Stimulated activated CD4-positive, alpha-beta T cell treated with anti-CD3 and anti-CD28 coated beads, TNF-alpha, amount 100 ng/mL, for 24 hours (primary cell): ENCODE measurements around the gene MND1.
"Not testable (repeated sequence)": the region's sequence is repeated elsewhere in the genome, so short reads cannot be mapped to it uniquely, and the experiment has no call there.

Experiments
- DNase-seq, 3 experiments: peaks; one replicate each; pipeline ENCODE4 v3.0.0-alpha.2; 2020; ENCODE audit warnings: low read depth in 3 of 3

The MND1 gene

DNA sequence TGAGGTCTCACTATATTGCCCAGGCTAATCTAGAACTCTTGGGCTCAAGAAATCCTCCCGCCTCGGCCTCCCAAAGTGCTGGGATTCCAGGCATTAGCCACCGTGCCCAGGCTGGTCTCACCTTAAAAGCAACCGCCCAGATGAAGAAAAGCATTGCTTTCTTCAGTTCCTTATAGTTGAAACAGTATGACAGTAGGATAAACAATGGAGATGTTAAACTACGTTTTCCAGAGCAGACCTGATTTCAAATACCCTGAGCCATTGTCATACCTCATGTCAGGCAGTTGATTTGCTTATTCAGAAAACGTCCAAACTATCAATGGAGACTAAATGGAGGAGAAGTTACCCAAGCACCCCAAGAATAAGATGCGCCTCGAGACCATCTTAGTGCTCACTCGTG is 95.3 kb downstream of the MND1 start:
- no peak for DNase-seq

- DNase-seq: no peak
Observed at GRCh38 chr4:153440475-153440874, 96.0 kb downstream of the MND1 start.

GRCh38 chr4:153447175-153447905 is 102.9 kb downstream of the MND1 start:
- DNase-seq: no peak

DNA sequence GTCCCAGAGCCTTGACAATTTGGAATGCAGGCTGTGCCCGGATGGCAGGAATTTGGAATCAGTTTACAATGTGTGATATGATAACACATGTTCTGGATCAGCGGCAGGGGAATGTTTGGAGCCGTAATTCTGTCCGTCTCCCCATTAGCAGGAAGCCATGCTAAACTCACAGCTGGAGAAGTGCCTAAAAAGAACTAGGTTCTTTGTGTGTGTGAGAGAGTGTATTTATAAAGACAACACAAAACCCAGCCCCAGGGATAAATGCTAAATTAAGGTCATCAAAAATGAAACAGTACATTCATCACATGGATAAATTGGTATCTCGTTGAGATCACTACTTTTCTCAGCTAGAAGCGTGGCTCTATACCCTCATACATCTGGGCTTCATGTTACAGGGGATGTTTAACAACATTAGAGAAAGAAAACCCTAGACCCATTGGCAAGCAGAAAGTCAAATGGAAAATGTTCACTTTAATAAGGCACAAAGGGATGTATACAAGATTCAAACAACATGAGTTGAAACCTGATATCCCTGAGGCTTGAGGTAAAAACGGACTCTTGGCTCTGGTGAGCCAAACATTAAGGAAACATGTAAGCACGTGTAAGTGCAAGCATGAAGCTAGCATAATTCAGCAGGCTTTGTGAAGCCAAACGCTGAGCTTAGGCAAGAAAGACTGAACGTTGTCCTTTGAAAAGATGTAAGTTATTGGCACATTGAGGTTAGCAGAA is 103.7 kb downstream of the MND1 start:
- DNase-seq: no peak

DNA sequence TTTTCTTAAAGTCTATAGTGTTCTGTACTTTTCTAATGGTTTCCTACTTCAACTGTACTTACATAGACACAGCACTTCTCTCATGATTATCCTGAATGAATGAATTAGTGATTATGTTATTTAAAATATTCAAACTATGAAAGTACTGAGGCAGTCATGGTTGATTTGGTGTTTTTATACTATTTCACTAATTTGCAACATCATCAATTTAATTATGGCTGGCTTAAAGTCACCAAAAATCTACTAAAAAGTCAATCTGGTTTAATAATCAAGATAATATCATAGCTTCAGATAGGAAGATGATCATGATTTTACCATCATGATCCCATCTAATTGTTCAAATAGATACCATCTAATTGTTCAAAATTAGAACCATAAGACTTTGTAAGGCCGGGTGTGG is 104.8 kb downstream of the MND1 start:
- no peak for DNase-seq

- no peak for DNase-seq
Observed at GRCh38 chr4:153450544-153450917, 106.0 kb downstream of the MND1 start.

- not testable (repeated sequence) for DNase-seq
Observed at GRCh38 chr4:153451145-153451544, 106.7 kb downstream of the MND1 start.

GRCh38 chr4:153451911-153452657 is 107.6 kb downstream of the MND1 start:
- DNase-seq: no peak

DNA sequence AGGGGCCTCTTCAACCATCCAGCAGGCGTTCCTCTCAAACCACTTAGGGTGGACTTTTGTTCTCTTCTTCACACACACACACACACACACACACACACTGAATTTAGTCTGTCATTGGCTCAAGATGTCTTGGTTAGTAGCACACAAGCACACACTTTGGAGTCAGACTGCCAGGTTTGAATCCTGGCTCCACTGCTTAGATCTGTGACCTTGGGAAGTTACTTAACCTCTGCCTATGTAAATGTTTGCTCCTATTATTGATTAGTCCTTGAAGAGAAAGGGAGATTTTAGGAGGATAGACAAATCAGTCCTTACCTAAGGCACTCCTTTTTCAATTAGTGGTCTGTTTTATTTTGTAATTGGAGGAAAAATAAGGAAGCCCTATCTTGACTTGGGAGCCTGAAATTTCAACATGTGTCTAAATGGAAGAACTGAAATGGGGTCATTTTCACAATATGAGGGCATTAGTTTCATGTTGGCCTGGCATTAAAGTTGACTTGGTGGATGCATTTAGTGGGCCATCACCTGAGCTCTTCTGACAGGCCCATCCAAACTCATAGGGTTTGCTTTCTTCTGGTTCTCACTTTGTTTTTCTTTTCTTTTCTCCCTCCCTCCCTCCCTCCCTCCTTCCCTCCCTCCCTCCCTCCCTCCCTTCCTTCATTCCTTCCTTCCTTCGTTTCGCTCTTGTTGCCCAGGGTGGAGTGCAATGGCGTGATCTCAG is 108.3 kb downstream of the MND1 start:
- DNase-seq: no peak

DNA sequence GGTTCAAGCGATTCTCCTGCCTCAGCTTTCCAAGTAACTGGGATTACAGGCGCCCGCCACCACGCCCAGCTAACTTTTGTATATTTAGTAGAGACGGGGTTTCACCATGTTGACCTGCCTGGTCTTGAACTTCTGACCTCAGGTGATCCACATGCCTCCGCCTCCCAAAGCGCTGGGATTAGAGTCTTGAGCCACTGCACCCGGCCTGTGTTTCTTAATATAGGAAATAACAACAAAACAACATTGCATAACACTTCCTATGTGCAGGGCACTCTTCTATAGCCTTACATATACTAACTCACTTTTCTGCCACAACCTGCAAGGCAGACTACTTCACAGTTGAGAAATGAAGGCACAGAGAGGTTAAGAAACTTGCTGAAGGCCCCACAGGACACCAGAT is 108.9 kb downstream of the MND1 start:
- DNase-seq: no peak

- no peak for DNase-seq
Observed at GRCh38 chr4:153458969-153459368, 114.5 kb downstream of the MND1 start.

DNA sequence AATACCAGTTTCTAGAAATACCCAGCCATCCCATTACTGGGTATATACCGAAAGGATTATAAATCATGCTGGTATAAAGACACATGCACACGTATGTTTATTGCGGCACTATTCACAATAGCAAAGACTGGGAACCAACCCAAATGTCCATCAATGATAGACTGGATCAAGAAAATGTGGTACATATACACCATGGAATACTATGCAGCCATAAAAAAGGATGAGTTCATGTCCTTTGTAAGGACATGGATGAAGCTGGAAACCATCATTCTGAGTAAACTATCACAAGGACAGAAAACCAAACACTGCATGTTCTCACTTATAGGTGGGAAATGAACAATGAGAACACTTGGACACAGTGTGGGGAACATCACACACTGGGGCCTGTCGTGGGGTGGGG is 117.1 kb downstream of the MND1 start:
- not testable (repeated sequence) for DNase-seq

DNA sequence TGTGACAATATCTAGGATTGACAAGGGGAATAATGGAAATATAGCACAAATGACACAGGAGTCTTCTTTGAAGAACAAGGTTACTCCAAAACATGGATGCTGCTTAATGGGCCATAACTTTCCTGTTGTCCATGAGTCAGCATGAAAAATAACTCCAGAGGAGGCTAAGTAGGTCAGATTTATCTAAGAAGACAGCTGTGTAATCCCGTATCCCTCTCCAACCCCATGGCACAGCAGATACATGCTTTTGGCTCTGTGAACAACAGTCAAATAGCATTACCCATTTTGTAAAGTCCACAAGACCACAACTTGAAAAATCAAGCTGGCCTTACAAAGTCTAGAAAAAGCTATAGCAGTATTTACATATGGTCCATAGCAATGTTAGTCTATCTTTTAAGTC is 119.6 kb downstream of the MND1 start:
- no peak for DNase-seq
